CD1c-positive myeloid dendritic cell (primary cell): ENCODE measurements around the gene PTPRE.

ENCODE experiments used
- DNase-seq: peaks from one replicate; pipeline ENCODE4 v3.0.0-alpha.2; 2016; ENCODE audit errors: extremely low spot score

The PTPRE gene

DNA sequence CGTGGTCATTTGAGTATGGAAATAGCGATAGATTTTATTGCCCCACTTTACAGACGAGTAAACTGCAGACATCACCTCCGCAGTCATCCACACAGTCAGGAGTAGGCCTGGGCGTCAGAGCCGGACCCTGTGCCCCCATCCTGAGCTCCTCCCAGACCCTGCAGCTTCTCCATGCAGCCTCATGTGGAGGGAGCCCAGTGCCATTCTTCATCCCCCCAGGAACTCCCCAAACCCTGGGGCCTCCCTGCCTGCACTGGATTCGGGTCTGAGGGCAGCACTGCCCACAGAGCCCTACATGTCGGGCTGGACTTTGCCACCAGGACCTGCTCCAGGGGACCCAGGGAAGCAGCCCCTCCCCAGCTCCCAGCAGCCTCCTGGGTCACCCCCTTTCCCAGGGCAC, 118.5 kb downstream of the PTPRE start:
- DNase-seq, result no peak

DNA sequence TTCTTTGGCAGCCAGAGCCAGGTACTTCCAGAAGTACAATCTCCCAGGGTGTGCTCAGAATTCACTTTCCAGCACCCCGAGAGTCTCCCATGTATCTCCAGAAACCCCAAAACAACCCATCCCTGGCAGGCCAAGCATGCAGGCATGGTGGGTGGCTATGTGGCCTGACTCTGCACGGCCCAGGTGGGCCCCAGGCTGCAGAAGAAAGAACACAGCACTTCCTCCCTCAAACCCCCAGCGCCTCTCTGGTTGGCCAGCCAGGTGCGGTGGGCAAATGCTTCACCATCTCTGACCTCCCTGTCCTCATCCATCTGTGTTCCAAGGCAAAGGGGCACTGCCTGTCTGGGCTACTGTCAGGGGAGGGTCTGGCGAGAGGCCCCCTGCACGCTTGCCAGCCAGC, 119.0 kb downstream of the PTPRE start:
- DNase-seq, result no peak

DNA sequence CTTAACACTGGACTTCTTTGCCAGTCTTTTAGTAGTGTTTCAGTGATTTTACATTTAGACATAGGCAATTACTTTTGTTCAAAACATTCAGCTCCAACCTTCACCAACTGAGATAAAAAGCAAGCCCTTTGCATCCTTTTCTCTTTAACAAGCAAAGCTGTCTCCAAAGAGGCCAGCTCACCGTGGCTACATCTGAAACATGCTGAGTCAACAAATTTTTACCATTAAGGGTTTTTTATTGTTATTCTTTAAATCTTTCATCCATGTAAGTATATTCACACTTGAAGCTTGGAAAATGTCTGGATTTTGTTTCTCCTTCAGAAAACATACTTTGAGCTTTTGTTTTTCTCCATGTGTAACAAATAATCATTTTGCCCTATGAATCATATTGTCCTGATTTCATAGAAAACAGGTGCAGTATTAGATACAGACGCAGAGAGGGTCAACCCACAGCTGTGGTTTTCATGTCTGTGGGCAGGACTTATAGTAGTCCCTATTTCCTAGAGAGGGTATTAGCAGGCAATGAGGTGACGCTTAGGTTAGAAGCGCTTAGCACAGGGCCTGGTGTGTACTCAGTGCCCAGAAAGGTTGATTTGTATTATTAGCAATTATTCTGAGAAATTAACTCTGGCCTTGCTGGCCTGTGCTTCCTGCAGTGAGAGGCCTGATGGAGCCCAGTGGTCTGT, 119.9 kb downstream of the PTPRE start:
- no peak for DNase-seq

DNA sequence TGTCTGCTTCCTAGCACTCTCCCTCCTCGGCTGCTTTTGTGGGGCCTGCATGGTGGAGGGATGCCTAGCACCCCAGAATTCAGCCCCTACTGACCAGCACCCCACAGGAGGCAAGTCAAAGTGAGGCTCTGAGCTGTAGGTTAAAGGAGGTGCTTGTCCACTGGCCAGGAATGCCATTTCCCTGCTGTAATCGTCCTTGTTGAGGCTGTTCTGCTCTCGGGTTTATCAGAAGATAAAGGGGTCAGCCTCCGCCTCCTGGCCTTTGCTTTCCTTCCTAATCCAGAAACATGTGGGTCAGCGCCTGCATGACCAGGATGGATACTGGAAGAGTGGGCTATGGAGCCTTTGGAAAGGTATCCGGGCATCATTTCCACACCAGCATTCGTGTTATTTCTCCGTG, 120.4 kb downstream of the PTPRE start:
- no peak for DNase-seq

DNA sequence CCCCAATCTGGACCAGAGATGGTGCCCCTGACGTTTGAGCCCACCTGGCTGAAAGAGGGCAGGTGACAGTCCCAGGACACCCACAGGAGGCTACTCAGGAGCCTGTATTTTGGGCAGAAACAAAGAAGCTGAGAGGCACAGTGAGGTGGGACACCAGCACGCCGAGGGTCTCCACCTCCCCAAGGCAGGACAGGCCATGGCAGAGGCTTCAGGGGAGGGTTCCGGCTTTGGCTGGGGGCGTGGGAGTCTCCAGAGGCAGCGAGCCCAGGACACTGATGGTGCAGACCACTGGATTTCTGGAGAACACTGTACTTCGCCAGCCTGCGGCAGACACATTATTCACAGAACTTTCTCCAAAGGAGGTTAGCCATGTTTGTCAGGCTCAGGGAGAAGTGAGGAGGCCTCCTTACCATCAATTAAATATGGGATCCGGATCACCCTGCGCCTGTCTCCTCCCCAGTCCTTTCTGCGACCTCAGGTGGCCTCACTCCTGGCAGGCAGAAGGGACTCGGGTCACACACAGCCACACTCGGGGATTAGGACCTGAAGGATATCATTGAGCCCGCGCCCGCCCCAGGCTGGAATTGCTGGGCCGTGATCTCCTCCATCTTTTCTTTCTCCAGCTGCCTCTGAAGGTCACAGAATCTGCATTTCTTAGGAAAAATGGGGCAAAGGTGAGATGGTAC, 121.1 kb downstream of the PTPRE start:
- no peak for DNase-seq

DNA sequence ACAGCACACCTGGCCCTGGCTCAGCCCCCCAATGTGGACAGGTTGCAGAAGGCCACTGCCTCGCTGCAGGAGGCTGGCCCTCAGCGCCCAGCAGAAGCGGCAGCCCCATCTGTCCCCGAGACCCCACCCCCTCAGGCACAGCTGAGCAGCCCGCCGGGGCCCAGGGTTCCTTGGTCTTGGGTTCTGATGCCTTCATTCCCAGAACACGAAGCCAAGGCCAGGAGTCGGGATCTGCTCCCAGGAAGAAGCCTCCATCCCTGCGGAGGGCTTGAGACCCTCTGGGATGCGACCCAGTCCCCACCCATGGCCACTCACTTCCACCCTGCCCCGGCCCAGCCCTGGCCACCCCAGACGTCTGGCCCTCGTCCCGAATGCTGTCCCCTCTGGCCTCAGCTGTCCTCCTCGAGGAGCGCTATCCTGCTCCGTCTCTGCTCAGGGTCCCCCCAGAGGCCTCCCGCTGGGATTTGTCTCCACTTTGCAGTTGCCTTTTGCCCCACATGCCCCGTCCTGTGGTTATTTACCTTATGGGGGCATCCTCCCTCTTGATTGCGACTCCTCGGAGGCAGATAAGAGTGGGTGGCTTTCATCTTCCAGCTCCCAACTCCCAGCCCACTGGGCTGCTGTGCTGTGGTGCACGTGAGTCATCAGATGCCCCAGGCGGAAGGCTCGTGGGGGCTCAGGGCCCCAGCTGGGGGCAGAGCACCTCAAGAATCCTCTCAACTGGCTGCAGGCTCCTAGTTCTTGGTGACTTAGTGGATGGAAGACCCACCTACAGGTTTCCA, 121.8 kb downstream of the PTPRE start:
- DNase-seq, result no peak

DNA sequence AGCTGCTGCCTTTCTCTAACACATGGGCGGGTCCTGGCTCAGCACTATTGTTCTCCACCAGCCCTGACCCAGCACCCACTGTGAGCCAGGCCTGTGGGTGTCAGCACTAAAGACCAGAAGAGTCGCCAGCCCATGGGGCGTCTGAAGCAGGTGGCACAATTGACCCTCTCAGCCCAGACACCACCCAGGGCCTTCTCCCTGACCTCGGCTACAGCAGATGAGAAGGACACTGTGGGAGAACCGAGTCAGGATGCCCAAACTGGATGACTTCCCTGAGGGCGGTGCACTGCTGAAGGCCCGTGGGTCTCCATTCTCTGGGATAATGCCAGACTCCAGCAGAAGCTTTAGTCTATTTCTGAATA, 122.4 kb downstream of the PTPRE start:
- no peak for DNase-seq

DNA sequence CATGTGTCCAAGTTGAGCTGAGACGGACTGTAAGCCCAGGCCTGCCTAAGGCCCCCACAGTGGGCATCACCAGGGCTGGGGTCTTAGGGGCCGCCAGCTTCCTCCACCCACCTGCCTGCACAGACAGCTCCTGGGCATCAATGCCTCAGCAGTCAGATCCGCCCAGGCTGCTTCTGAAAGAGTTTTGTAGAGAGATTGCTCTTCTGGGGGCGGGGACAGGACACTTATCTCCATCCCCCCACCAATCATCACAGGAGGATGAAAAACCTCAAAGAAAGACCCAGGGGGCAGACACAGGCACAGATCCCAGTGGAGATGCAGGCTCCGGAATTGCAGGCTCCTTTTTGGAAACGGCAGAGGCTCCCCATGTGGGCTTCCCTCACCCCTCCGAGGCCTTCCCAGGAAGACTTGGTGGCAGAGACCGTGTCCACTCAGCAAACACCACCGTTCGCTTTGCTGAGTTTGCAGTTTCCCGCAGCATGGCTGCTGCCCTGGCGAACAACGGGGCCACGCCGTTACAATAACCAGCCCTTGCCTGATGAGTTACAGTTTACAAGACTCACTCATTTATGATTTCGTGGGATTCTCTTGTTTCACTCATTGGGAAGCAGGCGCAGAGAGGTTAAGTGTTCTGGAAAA, 122.9 kb downstream of the PTPRE start:
- DNase-seq, result no peak

DNA sequence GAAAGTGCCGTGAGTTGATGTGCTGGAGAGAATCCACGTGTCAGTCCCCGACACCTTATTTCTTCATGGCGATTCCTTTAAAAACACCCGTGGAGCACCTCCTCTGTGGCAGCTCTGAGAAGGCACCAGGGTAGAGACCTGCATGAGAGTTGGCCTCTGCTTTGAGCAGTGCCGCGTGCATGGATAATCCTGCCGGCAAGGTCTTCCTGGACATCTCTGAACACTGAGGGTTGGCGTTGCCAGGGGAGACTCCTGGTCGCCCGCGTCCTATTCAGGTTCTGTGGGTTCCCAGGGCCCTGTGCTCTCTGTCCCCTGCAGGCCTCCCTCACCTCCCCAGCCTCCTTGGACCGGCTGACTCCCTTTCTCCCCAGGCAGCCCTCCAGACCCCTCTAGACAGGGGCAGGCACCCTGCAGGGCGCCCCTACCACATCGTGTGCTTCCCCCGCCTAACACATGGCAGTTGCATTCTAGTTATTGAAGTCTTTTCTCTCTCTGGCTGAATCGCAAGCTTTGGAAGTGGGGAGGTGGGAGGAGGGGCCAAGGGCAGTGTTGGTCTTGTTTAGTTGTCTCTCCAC, 123.7 kb downstream of the PTPRE start:
- no peak for DNase-seq

DNA sequence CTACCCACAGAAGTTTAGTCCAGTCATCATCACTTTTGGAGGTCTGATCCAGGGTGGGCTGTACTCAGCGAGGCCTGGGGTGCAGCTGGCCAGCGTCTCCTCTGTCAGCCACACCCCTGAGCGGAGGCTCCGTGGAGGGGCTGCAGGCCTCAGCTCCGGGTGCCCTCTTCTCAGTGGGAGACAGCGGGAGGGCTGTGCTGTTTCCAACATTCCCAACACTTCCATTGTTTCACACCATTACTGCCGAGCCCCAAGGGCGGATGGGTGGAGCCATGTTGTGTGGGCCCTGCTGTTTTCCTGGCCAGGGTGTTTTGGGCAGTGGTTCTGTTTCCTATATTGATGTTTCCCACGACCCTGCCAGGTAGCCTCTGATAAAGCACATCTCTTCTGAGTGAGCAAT, 124.3 kb downstream of the PTPRE start:
- DNase-seq, result no peak

DNA sequence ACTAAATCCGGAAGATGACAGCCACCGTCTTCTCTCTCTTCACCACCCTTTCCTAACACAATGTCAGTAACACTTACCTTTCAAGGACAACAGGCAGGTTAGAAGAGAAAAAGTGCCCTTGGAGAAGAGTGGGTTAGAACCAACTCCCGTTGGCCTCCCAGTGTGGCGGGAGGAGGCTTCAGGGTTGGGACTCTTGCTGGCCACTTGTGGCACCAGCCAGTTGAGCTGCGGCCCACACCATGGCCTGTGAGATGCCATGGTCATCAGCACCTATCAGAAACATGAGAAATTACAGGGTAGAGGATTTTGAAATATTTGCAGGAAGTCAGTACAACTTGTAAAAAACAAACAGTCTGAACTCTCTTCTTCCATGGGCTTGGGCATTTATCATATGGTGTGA, 125.6 kb downstream of the PTPRE start:
- DNase-seq, result no peak

DNA sequence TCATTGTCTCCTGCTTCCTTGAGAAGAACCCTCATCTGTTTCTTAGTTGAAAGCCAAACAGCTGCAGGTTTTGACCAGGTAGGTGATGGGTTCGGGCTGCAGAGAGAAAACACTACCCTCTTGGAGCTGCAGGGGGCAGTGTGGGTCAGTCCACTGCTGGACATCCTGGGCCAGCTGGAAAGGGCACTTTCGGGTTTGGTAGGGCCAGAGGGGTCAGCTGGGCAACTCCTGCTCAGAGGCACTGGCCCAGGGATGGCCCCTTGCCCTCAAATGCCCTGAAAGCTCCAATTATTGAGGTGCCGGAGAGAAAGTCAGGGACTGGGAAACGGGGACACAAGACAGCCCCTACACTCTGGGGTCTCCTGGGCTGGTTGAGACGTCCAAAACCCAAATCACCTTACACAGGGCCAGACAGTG, 128.7 kb downstream of the PTPRE start:
- DNase-seq, result peak; percentile 71

DNA sequence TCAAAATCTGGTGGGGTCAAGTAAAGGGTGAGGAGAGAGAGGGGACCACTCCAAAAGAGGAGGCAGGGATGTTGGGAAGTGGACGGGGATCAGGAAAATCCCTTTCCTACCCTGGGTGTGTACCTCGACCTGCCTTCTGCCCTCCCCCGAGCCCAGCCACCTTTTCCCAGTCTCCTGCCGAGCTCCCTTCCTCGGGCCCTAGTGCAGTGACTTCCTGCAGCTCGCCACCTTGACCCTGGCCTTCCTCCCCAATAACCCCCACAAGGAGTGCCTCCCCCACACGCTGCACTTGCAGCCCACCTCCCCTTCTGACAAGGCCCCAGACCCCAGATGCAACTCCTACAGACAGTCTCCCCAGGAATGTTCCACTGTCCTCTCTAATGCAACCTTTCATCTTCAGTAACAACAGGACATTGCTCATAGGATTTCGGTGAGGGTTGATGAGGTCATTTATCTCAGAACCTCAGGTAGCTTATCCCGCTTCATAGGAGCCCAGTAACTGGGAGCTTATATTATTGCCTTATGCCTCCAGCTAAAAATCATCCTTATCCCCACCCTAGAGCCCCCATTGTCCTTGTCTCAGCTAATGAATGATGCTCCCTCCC, 129.2 kb downstream of the PTPRE start:
- DNase-seq, result no peak

DNA sequence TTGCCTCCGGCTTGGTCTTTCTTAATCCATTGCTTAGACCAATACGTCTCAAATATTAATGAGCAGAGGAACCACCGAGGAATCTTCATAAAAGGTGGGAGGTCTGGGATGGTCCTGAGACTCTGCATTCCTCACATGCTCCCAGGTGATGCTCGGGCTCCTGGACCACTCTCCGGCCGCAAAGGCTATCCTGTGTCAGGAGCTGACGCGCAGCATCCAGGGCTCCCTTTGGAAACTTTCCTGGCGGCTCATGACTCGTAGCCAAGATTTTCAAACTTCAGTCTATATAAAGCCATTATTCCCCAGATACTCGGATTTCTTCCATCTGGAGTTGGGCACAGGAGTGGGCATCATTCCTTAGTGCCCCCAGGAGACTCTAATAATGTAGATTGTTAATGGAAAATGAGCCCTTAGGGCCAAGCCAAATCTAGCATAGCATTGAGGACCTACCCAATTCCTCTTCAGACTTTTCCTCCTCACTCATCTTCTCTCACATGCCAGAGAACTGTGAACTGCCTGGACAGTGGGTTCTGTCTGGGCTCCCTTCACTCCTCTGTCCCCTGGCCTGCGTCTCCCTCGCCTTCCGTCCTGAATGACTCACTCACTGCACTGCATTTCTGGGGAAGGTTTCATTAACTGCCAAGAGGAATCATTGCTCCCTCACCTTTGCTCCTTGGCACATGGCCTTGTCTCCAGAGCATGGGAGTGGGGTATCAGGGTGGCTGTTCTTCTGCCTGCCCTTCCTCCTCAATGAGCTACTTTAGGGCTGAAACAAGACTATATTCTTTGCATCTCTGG, 130.0 kb downstream of the PTPRE start:
- peak; percentile 11 for DNase-seq

DNA sequence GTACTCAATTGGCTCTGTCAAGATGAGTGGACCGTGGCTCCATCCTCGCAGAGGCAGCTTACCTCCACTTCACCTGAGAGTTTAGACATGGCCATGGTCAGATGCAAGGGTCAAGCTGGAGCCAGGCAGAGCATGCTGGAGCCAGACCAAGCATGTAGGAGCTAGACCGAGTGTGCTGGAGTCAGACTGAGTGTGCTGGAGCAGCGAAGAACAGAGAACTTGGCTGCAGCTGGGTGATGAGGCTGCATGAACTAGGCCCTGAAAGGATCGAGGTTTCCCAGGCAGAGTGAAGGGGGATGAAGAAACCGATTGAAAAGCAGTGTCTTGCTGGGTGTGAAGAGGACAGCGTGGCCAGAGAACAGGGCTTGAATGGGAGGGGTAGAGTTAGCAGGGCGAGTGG, 133.2 kb downstream of the PTPRE start:
- no peak for DNase-seq

DNA sequence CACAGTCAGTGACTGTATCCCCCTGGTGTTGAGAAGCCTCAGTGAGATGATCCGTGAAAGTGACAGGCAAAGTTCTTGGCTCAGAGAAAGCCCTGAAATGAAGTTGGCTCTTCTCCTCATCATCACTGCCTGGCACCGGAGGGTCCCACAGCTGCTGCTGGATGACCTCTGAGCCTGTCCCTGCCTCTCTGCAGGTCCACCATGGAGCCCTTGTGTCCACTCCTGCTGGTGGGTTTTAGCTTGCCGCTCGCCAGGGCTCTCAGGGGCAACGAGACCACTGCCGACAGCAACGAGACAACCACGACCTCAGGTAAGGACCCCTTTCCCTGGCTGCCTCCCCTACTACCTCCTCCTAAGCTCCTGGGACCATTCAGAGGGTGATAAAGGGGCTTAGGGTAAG, 133.8 kb downstream of the PTPRE start:
- no peak for DNase-seq

DNA sequence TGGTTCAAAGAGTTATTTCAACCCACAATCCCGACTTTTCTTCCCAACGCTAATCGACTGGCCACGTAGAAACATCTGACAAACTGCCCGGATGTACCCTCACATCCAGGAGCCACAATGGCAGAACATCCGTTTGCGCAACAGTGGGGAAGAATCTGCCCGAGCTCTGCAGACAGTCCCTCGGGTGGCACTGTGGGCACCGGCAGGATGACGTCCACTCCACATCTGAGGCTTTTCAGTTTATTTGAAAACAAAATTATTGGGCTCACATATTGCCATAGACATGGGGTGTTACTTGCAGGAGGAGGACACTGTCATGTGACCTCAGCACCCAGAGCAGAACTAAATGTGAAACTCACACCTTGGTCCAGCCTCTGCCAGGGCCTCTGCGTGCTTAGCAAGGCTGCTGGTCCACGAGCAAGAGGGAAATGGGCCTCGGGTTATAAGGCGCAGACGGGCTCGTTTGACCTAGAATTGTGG, 135.3 kb downstream of the PTPRE start:
- DNase-seq, result no peak

DNA sequence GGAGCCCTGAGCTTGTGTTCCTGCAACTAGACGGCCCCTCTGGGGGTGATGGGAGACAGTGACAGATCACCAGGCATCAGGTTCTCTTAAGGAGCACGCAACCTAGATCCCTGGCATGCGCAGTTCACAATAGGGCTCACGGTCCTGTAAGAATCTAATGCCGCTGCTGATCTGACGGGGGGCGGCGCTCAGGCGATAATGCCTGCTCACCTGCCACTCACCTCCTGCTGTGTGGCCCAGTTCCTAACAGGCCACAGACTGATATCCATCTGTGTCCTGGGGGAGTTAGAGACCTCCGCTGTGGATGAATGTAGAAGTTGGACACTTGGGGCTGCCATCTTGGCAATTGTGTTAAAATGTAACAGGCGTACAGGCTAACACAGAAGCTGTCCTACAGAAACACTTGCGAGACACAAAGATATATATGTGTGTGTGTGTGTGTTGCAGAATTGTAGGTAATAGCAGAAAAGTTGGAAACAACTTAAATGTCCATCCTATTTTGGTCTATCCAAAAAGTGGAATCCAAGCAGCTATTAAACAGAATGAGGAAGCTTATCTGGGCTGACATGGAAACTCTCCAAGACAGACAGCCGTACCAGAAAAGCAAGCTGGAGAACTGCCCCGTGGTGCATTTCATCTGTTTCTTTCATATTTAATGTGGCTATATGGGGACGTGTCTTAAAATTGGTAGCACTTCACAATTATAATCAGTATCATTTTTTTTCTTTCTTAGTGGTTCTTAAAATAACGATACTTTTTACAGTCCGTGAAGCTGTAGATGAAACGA, 136.5 kb downstream of the PTPRE start:
- peak; percentile 14 for DNase-seq

DNA sequence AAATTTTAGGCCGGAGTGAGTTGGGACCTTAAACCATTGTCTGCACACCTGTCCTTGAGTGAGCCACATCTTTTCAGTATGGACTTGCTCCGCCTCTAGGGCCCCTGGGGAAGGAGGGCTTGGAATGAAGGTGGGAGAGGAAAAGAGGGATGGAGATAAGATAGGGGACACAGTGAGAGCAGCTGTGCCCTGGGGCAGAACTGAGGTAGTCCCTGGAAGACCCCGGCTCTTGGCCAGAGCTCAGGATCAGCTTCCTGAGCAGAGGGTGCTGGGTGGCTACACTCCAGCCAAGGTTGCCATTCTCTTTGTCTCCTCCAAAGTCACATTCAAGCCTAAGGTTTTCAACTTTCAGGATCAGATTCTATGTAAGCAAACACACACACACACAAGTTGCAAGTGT, 137.3 kb downstream of the PTPRE start:
- DNase-seq, result no peak
